Measurements from ENCODE around the gene FBXO41.

Gene FBXO41

GRCh38 chr2:73210696-73211095 lies 73.6 kb downstream of the FBXO41 start:
- H3K4me1 ChIP-seq (ENCODE audit: control insufficient read depth, low read length) = peaks cover 31% of the 10 kb centered on the region
- no peaks in the 10 kb centered on the region for H3K9me3 ChIP-seq (ENCODE audit: control insufficient read depth, insufficient read depth, low read length)
- no peaks in the 10 kb centered on the region for H4K20me1 ChIP-seq (ENCODE audit: control insufficient read depth, insufficient read depth, low read depth, low read length)
- TF ChIP-seq CTCF (IDR thresholded peaks at IDR 0.05; ENCODE audit: low read depth, low read length, poor library complexity, severe bottlenecking) = no peak
- no peak for TF ChIP-seq EZH2phosphoT487 (IDR thresholded peaks at IDR 0.05; ENCODE audit: borderline replicate concordance, low read length)
- H3K9me2 ChIP-seq (replicated peaks; ENCODE audit: control insufficient read depth, low read length) = no peaks in the 10 kb centered on the region
- peaks cover 16% of the 10 kb centered on the region for H3K79me2 ChIP-seq (ENCODE audit: control insufficient read depth, low read length)
- no peaks in the 10 kb centered on the region for H3K36me3 ChIP-seq (ENCODE audit: control insufficient read depth, low read length)
- H3K27me3 ChIP-seq (ENCODE audit: control insufficient read depth, low read length) = no peaks in the 10 kb centered on the region
- H3F3A ChIP-seq (ENCODE audit: control insufficient read depth, insufficient read depth) = peaks cover 3% of the 10 kb centered on the region; the same call in 1 of the 2 replicates
- no peak overlapping the region for H3K27ac ChIP-seq (ENCODE audit: low read depth, low read length)
- no peak overlapping the region for H3K4me2 ChIP-seq (ENCODE audit: low read length)
- no peak overlapping the region for H3K4me3 ChIP-seq (ENCODE audit: low read length)

GRCh38 chr2:73210019-73210418 lies 74.3 kb downstream of the FBXO41 start:
- no peak overlapping the region for H3K4me2 ChIP-seq (ENCODE audit: low read length)
- H3K9me3 ChIP-seq (ENCODE audit: control insufficient read depth, insufficient read depth, low read length) = no peaks in the 10 kb centered on the region
- TF ChIP-seq CTCF (IDR thresholded peaks at IDR 0.05; ENCODE audit: low read depth, low read length, poor library complexity, severe bottlenecking) = no peak
- TF ChIP-seq EZH2phosphoT487 (IDR thresholded peaks at IDR 0.05; ENCODE audit: borderline replicate concordance, low read length) = no peak

GRCh38 chr2:73208258-73208657 lies 76.0 kb downstream of the FBXO41 start:
- no peaks in the 10 kb centered on the region for H3K79me2 ChIP-seq (ENCODE audit: control insufficient read depth, low read length)
- H3K4me1 ChIP-seq (ENCODE audit: control insufficient read depth, low read length) = peaks cover 14% of the 10 kb centered on the region
- H3F3A ChIP-seq (ENCODE audit: control insufficient read depth, insufficient read depth) = peaks cover under 1% of the 10 kb centered on the region; the same call in 1 of the 2 replicates
- no peak overlapping the region for H3K4me2 ChIP-seq (ENCODE audit: low read length)
- TF ChIP-seq CTCF (IDR thresholded peaks at IDR 0.05; ENCODE audit: low read depth, low read length, poor library complexity, severe bottlenecking) (no peak), EZH2phosphoT487 (IDR thresholded peaks at IDR 0.05; ENCODE audit: borderline replicate concordance, low read length) (no peak)
- H4K20me1 ChIP-seq (ENCODE audit: control insufficient read depth, insufficient read depth, low read depth, low read length) = no peaks in the 10 kb centered on the region
- no peaks in the 10 kb centered on the region for H3K9me2 ChIP-seq (replicated peaks; ENCODE audit: control insufficient read depth, low read length)
- no peak overlapping the region for H3K27ac ChIP-seq (ENCODE audit: low read depth, low read length)
- no peaks in the 10 kb centered on the region for H3K36me3 ChIP-seq (ENCODE audit: control insufficient read depth, low read length)
- no peaks in the 10 kb centered on the region for H3K27me3 ChIP-seq (ENCODE audit: control insufficient read depth, low read length)
- no peak overlapping the region for H3K4me3 ChIP-seq (ENCODE audit: low read length)
- no peaks in the 10 kb centered on the region for H3K9me3 ChIP-seq (ENCODE audit: control insufficient read depth, insufficient read depth, low read length)

More at GRCh38 chr2:73210019-73210418, 74.3 kb downstream of the FBXO41 start:
- H3K4me3 ChIP-seq (ENCODE audit: low read length) = no peak overlapping the region
- H3F3A ChIP-seq (ENCODE audit: control insufficient read depth, insufficient read depth) = peaks cover 3% of the 10 kb centered on the region; the same call in 1 of the 2 replicates
- no peaks in the 10 kb centered on the region for H4K20me1 ChIP-seq (ENCODE audit: control insufficient read depth, insufficient read depth, low read depth, low read length)
- H3K9me2 ChIP-seq (replicated peaks; ENCODE audit: control insufficient read depth, low read length) = no peaks in the 10 kb centered on the region
- H3K36me3 ChIP-seq (ENCODE audit: control insufficient read depth, low read length) = no peaks in the 10 kb centered on the region
- no peak overlapping the region for H3K27ac ChIP-seq (ENCODE audit: low read depth, low read length)
- H3K27me3 ChIP-seq (ENCODE audit: control insufficient read depth, low read length) = no peaks in the 10 kb centered on the region
- peaks cover 24% of the 10 kb centered on the region for H3K4me1 ChIP-seq (ENCODE audit: control insufficient read depth, low read length)
- peaks cover 9% of the 10 kb centered on the region for H3K79me2 ChIP-seq (ENCODE audit: control insufficient read depth, low read length)
